IPS-NIHi11 (cell line): ENCODE results near the gene AIG1.

Experiments used
- DNase-seq: peaks from one replicate; pipeline ENCODE4 v3.0.0; 2012; ENCODE audit warnings: mixed read lengths, low spot score

Gene AIG1

DNA sequence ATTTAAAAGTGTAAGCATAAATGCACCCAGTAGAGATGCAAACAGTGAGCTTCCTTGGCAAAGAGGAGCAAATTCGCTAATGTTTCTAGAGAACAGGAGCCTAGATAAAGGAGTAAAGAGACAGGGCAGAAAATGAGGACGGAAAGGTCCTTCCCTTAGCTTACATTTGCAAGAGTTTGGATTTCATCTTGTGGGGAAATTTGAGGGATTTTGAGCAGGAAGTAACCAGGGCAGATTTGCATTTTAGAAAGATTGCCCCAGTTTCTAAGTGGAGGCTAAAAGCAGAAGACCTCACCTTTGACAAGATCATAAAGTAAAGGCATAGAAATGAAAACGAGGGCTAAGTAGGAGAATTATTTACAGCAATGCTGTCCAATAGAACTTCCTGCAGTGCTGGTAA is 309.3 kb downstream of the AIG1 start:
- no peak for DNase-seq

DNA sequence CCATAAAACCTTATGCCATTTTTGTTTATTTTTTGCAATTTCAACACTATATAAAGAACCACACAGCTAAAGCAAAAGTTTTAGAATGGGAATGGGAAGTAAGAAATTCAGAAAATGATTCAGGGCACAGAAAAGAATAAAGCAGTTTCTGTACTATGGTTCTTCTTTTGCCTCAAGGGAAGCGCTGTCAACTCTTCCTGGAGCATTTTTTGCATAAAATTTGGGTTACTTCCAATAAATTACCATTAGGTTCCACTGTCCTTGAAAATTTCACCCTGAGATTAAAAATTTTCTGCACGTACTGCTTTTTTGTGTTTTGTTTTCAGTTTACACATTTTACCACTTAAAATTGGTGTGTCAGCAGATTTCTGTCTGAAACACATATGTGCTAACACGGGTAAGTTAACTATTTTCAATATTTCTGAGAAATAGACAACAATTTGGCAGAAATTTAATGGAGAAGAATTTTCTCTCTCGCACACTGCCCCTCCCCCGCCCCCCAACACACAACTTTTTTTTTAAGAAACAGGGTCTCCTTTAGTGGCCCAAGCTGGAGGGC is 310.2 kb downstream of the AIG1 start:
- no peak for DNase-seq

GRCh38 chr6:143372199-143372882 is 311.7 kb downstream of the AIG1 start:
- DNase-seq: no peak

DNA sequence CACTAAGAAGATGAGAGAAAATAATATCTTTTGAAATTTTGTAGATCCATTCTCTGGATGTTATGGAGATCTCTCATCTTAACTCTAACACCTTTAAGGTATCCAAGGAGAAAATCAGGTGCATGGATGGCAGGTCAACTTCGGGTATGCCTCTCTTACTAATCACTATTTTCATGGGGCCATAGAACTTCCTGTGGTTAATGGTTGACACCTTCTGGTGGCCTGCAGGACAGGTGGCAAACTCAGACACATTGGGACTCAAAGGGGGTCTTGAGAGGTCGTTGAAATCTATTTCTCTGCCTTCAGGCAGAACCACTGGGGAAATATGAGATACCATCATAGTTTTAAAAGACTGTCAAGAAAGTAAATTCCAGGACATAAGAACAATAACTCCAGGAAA is 313.3 kb downstream of the AIG1 start:
- DNase-seq: no peak

DNA sequence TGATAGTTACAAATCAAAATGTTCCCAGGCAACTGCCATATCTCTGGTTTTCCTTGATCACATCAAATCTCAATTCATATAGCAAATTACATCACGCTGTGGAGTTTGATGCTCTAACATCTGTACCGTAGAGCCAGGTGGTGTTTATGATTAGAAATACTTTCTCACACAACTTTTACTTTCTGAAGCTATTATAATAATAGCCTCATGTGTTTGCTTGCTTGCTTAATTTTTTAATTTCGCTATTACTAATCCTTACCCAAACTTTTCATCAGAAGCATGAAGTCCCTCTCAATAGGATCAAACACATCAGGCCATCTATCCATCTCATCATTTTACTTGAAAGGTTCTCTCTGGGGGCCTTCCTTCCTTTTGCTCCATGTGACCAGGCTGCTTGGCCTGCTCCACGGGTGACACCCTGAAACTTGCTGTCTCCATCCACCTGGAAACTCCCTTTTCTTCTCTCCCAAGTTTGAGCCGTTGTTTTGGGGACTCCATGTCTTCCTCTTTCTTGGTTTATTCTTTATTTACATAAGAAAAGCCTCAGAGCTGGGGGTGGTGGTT is 314.4 kb downstream of the AIG1 start:
- DNase-seq: no peak

GRCh38 chr6:143376375-143376774 is 315.7 kb downstream of the AIG1 start:
- no peak for DNase-seq

DNA sequence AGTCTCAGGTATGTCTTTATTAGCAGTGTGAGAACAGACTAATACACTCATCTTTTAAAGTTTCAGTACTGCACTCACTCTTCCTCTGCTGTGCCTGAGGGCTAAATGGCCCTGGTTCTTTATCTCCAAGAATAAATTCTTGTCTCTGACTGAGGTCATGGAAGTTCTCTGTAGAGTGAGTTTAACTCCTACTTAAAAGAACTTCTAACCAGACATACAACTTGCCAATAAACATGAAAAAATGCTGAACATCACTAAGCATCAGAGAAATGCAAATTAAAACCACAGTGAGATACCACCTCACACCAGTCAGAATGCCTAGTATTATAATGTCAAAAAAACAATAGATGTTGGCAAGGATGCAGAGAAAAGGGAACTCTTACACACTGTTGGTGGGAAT is 316.2 kb downstream of the AIG1 start:
- DNase-seq: no peak

- no peak for DNase-seq
Observed at GRCh38 chr6:143385636-143386035, 324.9 kb downstream of the AIG1 start.

DNA sequence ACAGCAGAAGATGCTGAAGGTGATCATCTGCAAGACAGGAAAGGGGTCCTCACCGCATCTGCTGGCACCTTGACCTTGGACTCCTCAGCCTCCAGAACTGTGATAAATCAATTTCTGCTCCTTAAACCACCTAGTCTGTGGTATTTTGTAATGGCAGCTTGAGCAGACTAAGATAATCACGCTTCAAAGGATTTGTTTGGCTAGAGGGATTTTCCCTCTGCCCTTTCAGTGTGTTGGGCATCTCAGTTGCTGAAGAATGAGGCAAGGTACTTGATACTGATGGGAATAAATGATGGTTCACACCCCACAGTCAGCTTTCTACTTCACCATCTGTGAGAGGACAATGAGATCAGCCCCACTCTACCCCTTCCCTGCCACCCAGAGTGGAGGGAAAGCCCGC is 329.6 kb downstream of the AIG1 start:
- no peak for DNase-seq
